Astrocyte (in vitro differentiated cells and primary cell): ENCODE results near the gene LDAH.

Experiments
- EZH2 ChIP-seq: IDR thresholded peaks from 2 replicates; pipeline ENCODE4 v1.6.1; 2012; ENCODE audit warnings: mild to moderate bottlenecking, low read length, inconsistent platforms; ENCODE audit not compliant: insufficient read depth
- TF ChIP-seq, protein P1 (sequence below): IDR thresholded peaks from 2 replicates; pipeline ENCODE4 v1.5.1; 2011; ENCODE audit warnings: low read depth, mild to moderate bottlenecking, inconsistent platforms, low read length, moderate library complexity; ENCODE audit not compliant: insufficient read depth

DNA sequence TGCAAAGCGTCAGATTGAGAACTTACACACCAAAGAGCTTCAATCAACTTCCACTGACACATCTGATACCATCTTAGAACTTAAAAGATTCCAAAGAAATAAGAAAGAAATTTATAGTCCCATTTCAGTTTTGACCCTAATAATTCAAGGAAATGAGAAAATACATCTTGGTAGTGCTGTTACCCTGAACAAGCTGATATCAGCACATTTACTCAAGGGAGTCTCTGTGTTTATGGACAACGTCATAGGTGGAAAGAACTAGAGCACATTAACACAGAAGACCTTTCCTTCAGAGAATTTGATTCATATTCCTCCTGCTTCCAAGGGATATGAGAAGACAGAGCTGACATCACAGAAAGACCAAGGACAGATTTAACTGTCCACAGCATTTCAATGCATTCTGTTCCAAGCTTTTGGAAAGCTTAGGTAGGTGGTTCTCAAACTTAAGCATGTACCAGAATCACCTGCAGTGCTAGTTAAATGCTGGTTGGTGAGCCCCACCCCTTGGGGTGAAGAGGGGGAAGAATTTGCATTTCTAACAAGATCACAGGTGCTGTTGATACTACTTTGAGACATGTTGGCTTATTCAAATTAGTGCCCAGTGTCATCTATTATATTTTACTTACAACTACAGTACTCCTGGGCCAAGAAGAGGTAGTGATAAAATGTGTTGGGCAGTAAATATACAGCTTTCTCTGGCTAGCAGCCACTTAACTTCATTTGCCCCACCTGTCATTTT is 59.8 kb downstream of the LDAH start:
- TF ChIP-seq, protein P1, sequence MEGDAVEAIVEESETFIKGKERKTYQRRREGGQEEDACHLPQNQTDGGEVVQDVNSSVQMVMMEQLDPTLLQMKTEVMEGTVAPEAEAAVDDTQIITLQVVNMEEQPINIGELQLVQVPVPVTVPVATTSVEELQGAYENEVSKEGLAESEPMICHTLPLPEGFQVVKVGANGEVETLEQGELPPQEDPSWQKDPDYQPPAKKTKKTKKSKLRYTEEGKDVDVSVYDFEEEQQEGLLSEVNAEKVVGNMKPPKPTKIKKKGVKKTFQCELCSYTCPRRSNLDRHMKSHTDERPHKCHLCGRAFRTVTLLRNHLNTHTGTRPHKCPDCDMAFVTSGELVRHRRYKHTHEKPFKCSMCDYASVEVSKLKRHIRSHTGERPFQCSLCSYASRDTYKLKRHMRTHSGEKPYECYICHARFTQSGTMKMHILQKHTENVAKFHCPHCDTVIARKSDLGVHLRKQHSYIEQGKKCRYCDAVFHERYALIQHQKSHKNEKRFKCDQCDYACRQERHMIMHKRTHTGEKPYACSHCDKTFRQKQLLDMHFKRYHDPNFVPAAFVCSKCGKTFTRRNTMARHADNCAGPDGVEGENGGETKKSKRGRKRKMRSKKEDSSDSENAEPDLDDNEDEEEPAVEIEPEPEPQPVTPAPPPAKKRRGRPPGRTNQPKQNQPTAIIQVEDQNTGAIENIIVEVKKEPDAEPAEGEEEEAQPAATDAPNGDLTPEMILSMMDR: no peak
- no peak for TF ChIP-seq EZH2
